HCT116 (cell line): ENCODE data around the gene AS3MT.

Experiments used
- CEBPB ChIP-seq: IDR thresholded peaks from 2 replicates; pipeline ENCODE4 v1.6.1; 2012; ENCODE audit warnings: low read depth
- EZH2phosphoT487 ChIP-seq: fragments of 200-600 bp; IDR thresholded peaks from 2 replicates; pipeline ENCODE4 v1.6.1; 2018; ENCODE audit warnings: antibody characterized with exemption, borderline replicate concordance
- TF ChIP-seq, protein P1 (sequence below), 3 experiments: fragments of 200-600 bp in 1 of 3; sonication (generic) in 1 of 3; IDR thresholded peaks in 2 of 3; conservative IDR thresholded peaks in 1 of 3; 2 replicates each; pipeline ENCODE4 v1.5.1; 2012 to 2017; ENCODE audit warnings: low read depth in 2 of 3, low read length in 2 of 3, antibody characterized with exemption in 1 of 3, borderline replicate concordance in 1 of 3, control low read depth in 1 of 3, mild to moderate bottlenecking in 1 of 3, mixed read lengths in 1 of 3, mixed run types in 1 of 3, moderate library complexity in 1 of 3; ENCODE audit not compliant: insufficient read depth in 1 of 3

- TF ChIP-seq EZH2phosphoT487 (no peak), CEBPB (no peak)
- TF ChIP-seq, protein P1, sequence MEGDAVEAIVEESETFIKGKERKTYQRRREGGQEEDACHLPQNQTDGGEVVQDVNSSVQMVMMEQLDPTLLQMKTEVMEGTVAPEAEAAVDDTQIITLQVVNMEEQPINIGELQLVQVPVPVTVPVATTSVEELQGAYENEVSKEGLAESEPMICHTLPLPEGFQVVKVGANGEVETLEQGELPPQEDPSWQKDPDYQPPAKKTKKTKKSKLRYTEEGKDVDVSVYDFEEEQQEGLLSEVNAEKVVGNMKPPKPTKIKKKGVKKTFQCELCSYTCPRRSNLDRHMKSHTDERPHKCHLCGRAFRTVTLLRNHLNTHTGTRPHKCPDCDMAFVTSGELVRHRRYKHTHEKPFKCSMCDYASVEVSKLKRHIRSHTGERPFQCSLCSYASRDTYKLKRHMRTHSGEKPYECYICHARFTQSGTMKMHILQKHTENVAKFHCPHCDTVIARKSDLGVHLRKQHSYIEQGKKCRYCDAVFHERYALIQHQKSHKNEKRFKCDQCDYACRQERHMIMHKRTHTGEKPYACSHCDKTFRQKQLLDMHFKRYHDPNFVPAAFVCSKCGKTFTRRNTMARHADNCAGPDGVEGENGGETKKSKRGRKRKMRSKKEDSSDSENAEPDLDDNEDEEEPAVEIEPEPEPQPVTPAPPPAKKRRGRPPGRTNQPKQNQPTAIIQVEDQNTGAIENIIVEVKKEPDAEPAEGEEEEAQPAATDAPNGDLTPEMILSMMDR (IDR thresholded peaks at IDR 0.05 in 2 of 3, conservative IDR thresholded peaks at IDR 0.05 in 1 of 3; ENCODE audit: borderline replicate concordance in 1 of 3, insufficient read depth in 1 of 3, low read depth in 2 of 3, low read length in 2 of 3), result no peak
Measured at GRCh38 chr10:102850025-102850518, 19.2 kb upstream of the AS3MT start.
